Stimulated activated CD8-positive, alpha-beta memory T cell treated with anti-CD3 and anti-CD28 coated beads, Interleukin-15, amount 100 ng/mL, for 4 hours (primary cell): ENCODE measurements around the gene ANKRD34B.
"Not testable (repeated sequence)": the region's sequence is repeated elsewhere in the genome, so short reads cannot be mapped to it uniquely, and the experiment has no call there.

Experiments
- DNase-seq, 2 donors: peaks; one replicate each; pipeline ENCODE4 v3.0.0-alpha.2; 2020; ENCODE audit warnings: low read depth in 2 of 2

ANKRD34B gene

GRCh38 chr5:80569961-80570786, at the start of gene ANKRD34B:
ANKRD34B (minus strand) TSS chr5:80570280; CDS start chr5:80560019, 10,261 bp downstream.
- DNase-seq: no peak

DNA sequence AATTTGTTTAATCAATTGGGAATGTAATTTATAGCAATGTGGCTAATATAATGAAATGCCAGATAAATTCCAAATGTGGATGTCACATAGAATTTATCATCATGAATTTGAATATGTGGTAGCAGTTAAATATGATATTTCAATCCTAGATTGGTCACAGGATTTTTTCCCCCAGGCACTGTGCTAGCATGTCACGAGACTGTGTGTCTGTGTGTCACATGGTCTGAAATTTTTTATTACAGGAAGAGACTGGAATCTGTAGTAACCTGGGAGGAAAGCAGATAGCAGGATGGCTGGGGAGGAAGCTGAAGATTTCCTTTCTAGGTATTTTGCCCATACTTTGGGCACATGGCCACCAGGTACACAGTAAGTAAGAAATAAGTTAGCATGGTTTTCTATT, 49.0 kb upstream of the ANKRD34B start:
- no peak for DNase-seq

GRCh38 chr5:80618438-80618837, 48.4 kb upstream of the ANKRD34B start:
- no peak for DNase-seq

GRCh38 chr5:80615266-80615914, 45.3 kb upstream of the ANKRD34B start:
- no peak for DNase-seq

- DNase-seq: no peak
Measured at GRCh38 chr5:80609692-80610091, 39.6 kb upstream of the ANKRD34B start.

- no peak for DNase-seq
Measured at GRCh38 chr5:80608731-80609130, 38.7 kb upstream of the ANKRD34B start.

GRCh38 chr5:80607832-80608231, 37.8 kb upstream of the ANKRD34B start:
- DNase-seq: no peak

DNA sequence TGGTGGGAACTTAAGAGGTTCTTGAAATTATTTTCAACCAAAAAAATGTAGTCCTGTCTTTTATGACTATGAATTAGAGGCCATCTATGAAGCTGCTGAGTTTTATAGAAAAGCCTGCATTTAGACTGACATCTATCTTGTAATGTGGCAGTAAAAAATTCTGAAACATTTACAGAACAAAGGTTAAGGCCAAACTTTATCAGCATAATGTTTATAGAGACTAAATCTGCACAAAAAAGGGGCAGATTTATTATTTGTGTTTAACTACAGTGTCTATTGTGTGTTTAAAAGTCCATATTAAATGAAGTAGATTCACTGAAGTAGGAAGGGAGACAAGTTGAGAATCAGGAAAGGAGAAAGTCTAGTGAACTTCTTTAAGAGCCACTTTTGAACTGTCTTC, 37.3 kb upstream of the ANKRD34B start:
- DNase-seq: no peak

DNA sequence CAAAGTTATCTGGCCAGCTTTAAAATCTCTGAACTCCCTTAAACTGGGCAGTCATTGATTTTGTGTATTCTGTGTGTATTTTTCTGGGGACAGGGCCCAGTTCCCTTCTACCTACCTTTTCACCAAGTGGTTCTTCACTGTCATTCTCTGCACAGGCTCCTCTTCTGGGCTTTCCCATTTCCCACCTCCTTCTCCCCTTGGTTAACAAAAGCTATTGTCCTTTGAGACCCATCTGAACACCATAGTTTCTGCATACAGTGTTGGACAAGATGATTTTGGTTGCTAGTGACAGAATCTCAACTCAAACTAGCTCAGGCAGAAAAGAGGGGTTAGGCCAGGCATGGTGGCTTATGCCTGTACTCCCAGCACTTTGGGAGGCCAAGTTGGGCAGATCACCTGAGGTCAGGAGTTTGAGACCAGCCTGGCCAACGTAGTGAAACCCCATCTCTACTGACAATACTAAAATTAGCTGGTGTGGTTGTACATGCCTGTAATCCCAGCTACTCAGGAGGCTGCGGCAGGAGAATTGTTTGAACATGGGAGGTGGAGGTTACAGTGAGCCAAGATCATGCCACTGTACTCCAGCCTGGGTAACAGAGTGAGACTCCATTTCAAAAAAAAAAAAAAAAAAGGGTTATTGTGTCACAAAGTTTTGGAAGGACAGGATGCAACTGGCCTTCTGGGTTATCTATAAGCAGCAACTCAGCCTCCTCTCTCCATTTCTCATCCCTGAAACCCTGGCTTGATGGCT, 31.0 kb upstream of the ANKRD34B start:
- DNase-seq: no peak

DNA sequence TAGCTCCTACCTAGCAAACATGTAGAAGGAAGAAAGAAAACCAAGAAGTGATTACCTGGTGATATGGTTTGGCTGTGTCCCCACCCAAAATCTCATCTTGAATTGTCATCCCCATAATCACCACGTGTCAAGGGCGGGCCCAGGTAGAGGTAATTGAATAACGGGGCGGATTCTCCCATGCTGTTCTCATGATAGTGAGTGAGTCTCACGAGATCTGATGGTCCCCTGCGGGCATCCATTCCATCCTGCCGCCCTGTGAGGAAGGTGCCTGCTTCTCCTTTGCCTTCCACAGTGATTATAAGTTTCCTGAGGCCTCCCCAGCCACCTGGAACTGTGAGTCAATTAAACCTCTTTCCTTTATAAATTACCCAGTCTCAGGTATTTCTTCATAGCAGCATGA, 27.4 kb upstream of the ANKRD34B start:
- no peak for DNase-seq

GRCh38 chr5:80594810-80595209, 24.7 kb upstream of the ANKRD34B start:
- no peak for DNase-seq

DNA sequence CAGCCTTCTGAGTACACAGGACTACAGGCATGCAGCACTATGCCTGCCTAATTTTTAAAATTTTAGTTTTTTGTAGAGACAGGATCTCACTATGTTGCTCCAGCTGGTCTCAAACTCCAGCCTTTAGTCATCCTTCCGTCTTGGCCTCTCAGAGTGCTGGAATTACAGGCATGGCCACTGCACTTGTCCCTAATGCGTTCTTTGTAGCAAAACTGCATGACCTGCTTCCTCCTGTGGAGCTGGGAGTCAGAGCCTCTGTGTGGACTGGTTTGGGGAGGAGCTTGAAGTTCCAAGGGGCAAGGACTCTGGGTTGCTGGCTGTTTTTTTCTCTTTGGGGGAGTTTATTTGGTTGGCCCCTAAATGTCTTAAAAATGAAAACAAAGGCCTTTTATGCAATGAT, 22.7 kb upstream of the ANKRD34B start:
- DNase-seq: no peak

DNA sequence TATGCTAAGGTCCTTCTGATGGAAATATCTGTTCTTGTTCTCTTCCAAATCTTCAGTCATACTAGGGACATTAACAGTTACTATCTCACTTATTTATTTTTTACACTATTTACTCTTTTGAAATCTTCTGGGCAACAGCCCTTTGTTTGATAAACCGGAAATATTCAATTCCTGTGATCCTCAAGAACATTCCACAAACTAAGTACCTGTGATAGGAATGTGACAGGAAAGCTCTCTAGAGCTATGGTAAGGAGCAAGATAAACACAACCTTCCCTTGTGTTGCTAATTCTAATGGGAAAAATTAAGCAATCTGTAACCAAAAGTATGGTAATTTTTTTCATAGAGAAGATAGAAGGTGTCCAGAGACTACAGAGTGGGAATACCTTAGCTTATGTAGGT, 22.0 kb upstream of the ANKRD34B start:
- DNase-seq: no peak

DNA sequence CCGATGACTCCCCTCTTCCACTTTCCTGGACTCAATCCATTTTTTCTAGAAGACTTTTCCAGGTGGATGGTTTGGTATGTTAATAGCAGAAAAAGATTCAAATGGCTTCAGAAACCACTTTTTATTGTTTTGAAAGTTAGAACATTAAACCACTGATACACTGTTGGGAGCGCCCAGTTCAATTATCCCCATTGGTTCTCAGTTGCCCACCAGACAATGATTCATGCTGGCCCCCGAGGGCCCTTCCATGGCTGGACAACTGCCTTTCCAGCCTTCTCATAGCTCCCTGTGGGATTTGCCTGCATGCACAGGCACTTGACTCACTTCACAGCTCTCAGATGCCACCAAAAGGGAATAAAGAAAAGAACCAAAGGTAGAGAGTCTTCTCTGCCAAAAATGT, 21.3 kb upstream of the ANKRD34B start:
- DNase-seq: no peak

- no peak for DNase-seq
Measured at GRCh38 chr5:80590766-80591165, 20.7 kb upstream of the ANKRD34B start.

DNA sequence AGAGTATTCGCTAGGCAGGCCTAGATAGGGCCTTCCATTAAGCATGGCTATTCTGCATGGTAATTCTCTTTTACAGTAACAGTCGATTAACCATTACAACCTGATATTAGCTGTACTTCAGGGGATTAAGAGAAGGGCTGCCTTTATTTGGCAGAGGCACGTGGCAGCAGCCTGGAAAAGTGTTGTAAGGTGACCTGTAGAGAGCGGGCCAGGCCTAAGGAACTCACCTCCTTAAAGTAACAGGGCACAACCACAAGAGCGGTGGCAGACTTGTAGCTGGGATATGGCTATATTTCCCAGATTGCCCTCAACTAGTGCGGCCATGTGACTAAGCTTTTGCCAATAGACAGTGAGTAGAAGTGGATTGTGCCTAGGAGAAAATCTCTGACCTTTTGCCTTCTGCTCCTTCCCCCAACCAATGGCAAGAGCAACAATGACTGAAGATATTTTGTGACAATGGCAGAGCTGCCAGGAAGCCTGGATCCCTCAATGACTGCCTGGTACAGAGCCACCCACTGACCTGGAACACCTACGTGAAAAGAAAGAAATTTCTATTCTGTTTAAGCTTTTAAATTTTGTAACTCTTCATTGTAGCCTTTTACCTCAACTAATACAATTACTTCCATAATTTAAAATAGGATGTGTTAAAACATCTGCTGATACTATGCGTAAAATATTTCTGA, 18.9 kb upstream of the ANKRD34B start:
- DNase-seq: no peak

DNA sequence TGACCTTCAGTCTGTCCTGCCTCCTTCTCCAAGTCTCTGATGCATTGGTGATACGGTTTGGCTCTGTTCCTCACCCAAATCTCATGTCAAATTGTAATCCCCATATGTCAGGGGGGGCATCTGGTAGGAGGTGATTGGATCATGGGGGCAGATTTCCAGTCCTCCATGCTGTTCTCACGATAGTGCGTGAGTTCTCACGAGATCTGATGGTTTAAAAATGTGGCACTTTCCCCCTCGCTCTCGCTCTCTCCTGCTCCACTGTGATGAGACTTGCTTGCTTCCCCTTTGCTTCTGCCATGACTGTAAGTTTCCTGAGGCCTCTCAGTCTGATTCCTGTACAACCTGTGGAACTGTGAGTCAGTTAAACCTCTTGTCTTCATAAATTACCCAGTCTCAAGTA, 14.7 kb upstream of the ANKRD34B start:
- no peak for DNase-seq

- not testable (repeated sequence) for DNase-seq
Measured at GRCh38 chr5:80580291-80580690, 10.2 kb upstream of the ANKRD34B start.

- DNase-seq: no peak
Measured at GRCh38 chr5:80579050-80579449, 9.0 kb upstream of the ANKRD34B start.

GRCh38 chr5:80577707-80578106, 7.6 kb upstream of the ANKRD34B start:
- DNase-seq: no peak

DNA sequence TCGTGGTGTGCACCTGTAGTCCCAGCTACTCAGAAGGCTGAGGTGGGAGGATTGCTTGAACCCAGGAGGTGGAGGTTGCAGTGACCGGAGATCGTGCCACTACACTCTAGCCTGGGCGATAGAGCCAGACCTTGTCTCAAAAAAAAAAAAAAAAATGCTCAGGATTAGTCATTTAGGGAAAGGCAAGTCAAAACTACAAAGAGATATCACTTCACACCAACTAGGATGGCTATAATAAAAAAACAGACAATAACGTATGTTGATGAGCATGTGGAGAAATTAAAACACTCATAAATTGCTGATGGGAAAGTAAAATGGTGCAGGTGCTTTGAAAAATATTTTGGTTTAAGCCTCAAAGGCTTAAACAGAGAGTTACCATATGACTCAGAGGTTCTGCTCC, 6.3 kb upstream of the ANKRD34B start:
- DNase-seq: no peak

DNA sequence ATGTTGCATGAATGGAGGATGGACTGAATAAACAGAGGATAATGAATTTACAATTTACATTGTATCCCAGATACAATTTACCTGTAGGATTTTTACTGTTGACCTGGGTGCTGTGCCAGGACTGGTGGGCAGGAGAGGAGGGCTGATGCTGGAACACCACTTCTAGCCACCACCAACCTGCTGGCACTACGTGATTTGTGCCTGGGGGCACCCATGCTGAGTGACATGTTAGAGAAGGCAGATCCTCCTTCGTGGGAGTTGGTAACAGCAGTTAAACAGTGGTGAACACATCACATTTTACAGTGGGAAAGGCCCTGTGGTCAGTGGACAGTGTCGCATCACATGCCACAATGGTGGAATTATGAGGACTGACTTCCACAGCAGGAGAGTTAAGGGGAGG, 3.0 kb upstream of the ANKRD34B start:
- DNase-seq: no peak
